ENCODE measurements around the gene CTAGE6.
"Not testable (repeated sequence)": the region's sequence is repeated elsewhere in the genome, so short reads cannot be mapped to it uniquely, and the experiment has no call there.

- not testable (repeated sequence) for TF ChIP-seq POLR2A, POLR2AphosphoS5 (IDR thresholded peaks at IDR 0.05)
- TF ChIP-seq, protein P1, sequence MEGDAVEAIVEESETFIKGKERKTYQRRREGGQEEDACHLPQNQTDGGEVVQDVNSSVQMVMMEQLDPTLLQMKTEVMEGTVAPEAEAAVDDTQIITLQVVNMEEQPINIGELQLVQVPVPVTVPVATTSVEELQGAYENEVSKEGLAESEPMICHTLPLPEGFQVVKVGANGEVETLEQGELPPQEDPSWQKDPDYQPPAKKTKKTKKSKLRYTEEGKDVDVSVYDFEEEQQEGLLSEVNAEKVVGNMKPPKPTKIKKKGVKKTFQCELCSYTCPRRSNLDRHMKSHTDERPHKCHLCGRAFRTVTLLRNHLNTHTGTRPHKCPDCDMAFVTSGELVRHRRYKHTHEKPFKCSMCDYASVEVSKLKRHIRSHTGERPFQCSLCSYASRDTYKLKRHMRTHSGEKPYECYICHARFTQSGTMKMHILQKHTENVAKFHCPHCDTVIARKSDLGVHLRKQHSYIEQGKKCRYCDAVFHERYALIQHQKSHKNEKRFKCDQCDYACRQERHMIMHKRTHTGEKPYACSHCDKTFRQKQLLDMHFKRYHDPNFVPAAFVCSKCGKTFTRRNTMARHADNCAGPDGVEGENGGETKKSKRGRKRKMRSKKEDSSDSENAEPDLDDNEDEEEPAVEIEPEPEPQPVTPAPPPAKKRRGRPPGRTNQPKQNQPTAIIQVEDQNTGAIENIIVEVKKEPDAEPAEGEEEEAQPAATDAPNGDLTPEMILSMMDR (IDR thresholded peaks at IDR 0.05), result not testable (repeated sequence)
Observed at GRCh38 chr7:143711727-143712324, 45.7 kb downstream of the CTAGE6 start.

All from breast epithelium (tissue), 3 donors.